IMR-90 (cell line): ENCODE data around the gene CCT7. TPM values are rescaled to one million over a fixed set of nuclear protein-coding genes. Genes with fewer than 3 reads are reported as not detected.
"Not testable (repeated sequence)": the region's sequence is repeated elsewhere in the genome, so short reads cannot be mapped to it uniquely, and the experiment has no call there.

ENCODE experiments used
- ATAC-seq: fragments of 200-7000 bp; cut with Tn5 transposase; 2 replicates; pipeline ENCODE4 v1.9.1; 2020; ENCODE audit warnings: low read depth, mild to moderate bottlenecking, moderate library complexity
- BruUV-seq: library from RNA; stranded (reverse); fragments of 400-500 nt; replicated peaks from 2 replicates; lab custom pipeline; 2021; lab: Mats Ljungman, UMichigan
- CTCF ChIA-PET: fragments of 300-600 bp; formaldehyde crosslinking; extraction: SDS; loops from one replicate; lab custom pipeline; 2021; ENCODE audit warnings: antibody characterized with exemption; lab: Yijun Ruan, JAX
- POLR2A ChIA-PET: fragments of 300-600 bp; sonication (Branson Sonifier 250); formaldehyde crosslinking; loops from one replicate; lab custom pipeline; 2022; ENCODE audit warnings: antibody characterized with exemption; ENCODE audit not compliant: unreplicated experiment; lab: Charles Lee
- DNase-seq: peaks from one replicate; pipeline ENCODE4 v3.0.0; 2013
- H2AFZ ChIP-seq: replicated peaks from 2 replicates; pipeline ENCODE3; 2013; ENCODE audit warnings: low read length, mild to moderate bottlenecking; ENCODE audit not compliant: poor library complexity
- H2AK5ac ChIP-seq: 2 replicates; pipeline ENCODE4 v1.6.1; 2013; ENCODE audit warnings: low read depth, low read length, inconsistent platforms
- H2AK9ac ChIP-seq: replicated peaks from 2 replicates; pipeline ENCODE3; 2013; ENCODE audit warnings: mild to moderate bottlenecking, low read depth, low read length, moderate library complexity; ENCODE audit not compliant: poor library complexity
- H2BK120ac ChIP-seq: 2 replicates; pipeline ENCODE4 v1.6.1; 2013; ENCODE audit warnings: low read depth, low read length, inconsistent platforms
- H2BK15ac ChIP-seq: 3 replicates; pipeline ENCODE4 v1.6.1; 2013; ENCODE audit warnings: low read depth, low read length, inconsistent platforms
- H2BK20ac ChIP-seq: 2 replicates; pipeline ENCODE4 v1.6.1; 2013; ENCODE audit warnings: low read depth, mild to moderate bottlenecking, inconsistent platforms, low read length, moderate library complexity
- H2BK5ac ChIP-seq: 2 replicates; pipeline ENCODE4 v1.6.1; 2013; ENCODE audit warnings: mild to moderate bottlenecking, low read depth, low read length, inconsistent platforms; ENCODE audit not compliant: poor library complexity, severe bottlenecking
- H3K14ac ChIP-seq: replicated peaks from 2 replicates; pipeline ENCODE4 v1.6.1; 2013; ENCODE audit warnings: low read depth, low read length, inconsistent platforms
- H3K18ac ChIP-seq: 2 replicates; pipeline ENCODE4 v1.6.1; 2013; ENCODE audit warnings: low read depth, low read length, control low read depth
- H3K23ac ChIP-seq: 2 replicates; pipeline ENCODE4 v1.6.1; 2013; ENCODE audit warnings: low read depth, low read length, inconsistent platforms
- H3K27ac ChIP-seq: 2 replicates; pipeline ENCODE4 v1.5.1; 2013; ENCODE audit warnings: mild to moderate bottlenecking, control low read depth, low read length; ENCODE audit not compliant: insufficient read depth
- H3K27me3 ChIP-seq: 2 replicates; pipeline ENCODE4 v1.6.1; 2013; ENCODE audit warnings: low read length; ENCODE audit not compliant: control insufficient read depth, insufficient read depth
- H3K36me3 ChIP-seq: 2 replicates; pipeline ENCODE4 v1.6.1; 2013; ENCODE audit warnings: low read length, mixed read lengths; ENCODE audit not compliant: control insufficient read depth, insufficient read depth
- H3K4ac ChIP-seq: 2 replicates; pipeline ENCODE4 v1.6.1; 2013; ENCODE audit warnings: low read depth, low read length, inconsistent platforms
- H3K4me1 ChIP-seq: 2 replicates; pipeline ENCODE4 v1.6.1; 2013; ENCODE audit warnings: low read length, mixed read lengths; ENCODE audit not compliant: control insufficient read depth, insufficient read depth
- H3K4me2 ChIP-seq: 2 replicates; pipeline ENCODE4 v1.6.1; 2013; ENCODE audit warnings: low read depth, mild to moderate bottlenecking, control low read depth, low read length, moderate library complexity
- H3K4me3 ChIP-seq: 2 replicates; pipeline ENCODE4 v1.5.1; 2013; ENCODE audit warnings: low read depth, mild to moderate bottlenecking, control low read depth, low read length, moderate library complexity; ENCODE audit not compliant: insufficient read depth
- H3K56ac ChIP-seq: 2 replicates; pipeline ENCODE4 v1.6.1; 2013; ENCODE audit warnings: low read length, inconsistent platforms; ENCODE audit not compliant: insufficient read depth; ENCODE audit errors: extremely low read depth
- H3K79me1 ChIP-seq, 2 experiments: 2 replicates each; pipeline ENCODE4 v1.6.1; 2013; ENCODE audit warnings: low read length in 2 of 2, inconsistent platforms in 1 of 2, low read depth in 1 of 2
- H3K9ac ChIP-seq: 2 replicates; pipeline ENCODE4 v1.6.1; 2013; ENCODE audit warnings: low read depth, low read length, control low read depth
- H3K9me1 ChIP-seq: 2 replicates; pipeline ENCODE4 v1.6.1; 2013; ENCODE audit warnings: low read length, inconsistent platforms; ENCODE audit not compliant: insufficient read depth
- H3K9me3 ChIP-seq: 2 replicates; pipeline ENCODE4 v1.6.1; 2013; ENCODE audit warnings: low read length; ENCODE audit not compliant: control insufficient read depth, insufficient read depth
- H4K20me1 ChIP-seq: 2 replicates; pipeline ENCODE4 v1.6.1; 2013; ENCODE audit warnings: low read length, inconsistent platforms; ENCODE audit not compliant: insufficient read depth
- H4K5ac ChIP-seq: 2 replicates; pipeline ENCODE4 v1.6.1; 2013; ENCODE audit warnings: mild to moderate bottlenecking, low read depth, low read length, control low read depth
- H4K8ac ChIP-seq, 2 experiments: 2 replicates each; pipeline ENCODE4 v1.6.1; 2013; ENCODE audit warnings: low read depth in 2 of 2, low read length in 2 of 2, control low read depth in 1 of 2, inconsistent platforms in 1 of 2
- H4K91ac ChIP-seq: 2 replicates; pipeline ENCODE4 v1.6.1; 2013; ENCODE audit warnings: low read depth, low read length, inconsistent platforms; ENCODE audit not compliant: insufficient read depth
- WGBS, 2 experiments: methylation state at CpG; one replicate each; pipeline versions ENCODE4 v1.1.5 to v1.1.7; 2013; ENCODE audit warnings: missing lambda C conversion rate in 2 of 2; ENCODE audit not compliant: insufficient read length in 1 of 2; ENCODE audit errors: extremely low coverage in 2 of 2; 5-methylcytosine and 5-hydroxymethylcytosine counted together
- dilution Hi-C: fragments of 300-500 bp; cut with HindIII; formaldehyde crosslinking; loops from one replicate; pipeline ENCODE4 v1.14.3; 2018; ENCODE audit warnings: low sequenced_read_pairs; ENCODE audit not compliant: unreplicated experiment
- in situ Hi-C: fragments of 300-500 bp; cut with MboI; formaldehyde crosslinking; loops from 3 replicates; pipeline ENCODE4 v1.14.3; 2019; ENCODE audit warnings: low sequenced_read_pairs, inconsistent platforms, mixed read lengths
- intact Hi-C: fragments of 100-400 bp; cut with micrococcal nuclease; formaldehyde crosslinking; loops from 2 replicates; pipeline ENCODE4 v1.10.0; 2022
- polyA plus RNA-seq, 3 experiments: library from polyadenylated mRNA; depleted of rRNA; stranded (reverse); fragments of >200 nt; gene quantifications; 2 replicates each; pipeline ENCODE4 v1.2.3, GENCODE V29; 2012; ENCODE audit warnings: low replicate concordance in 1 of 3
- total RNA-seq: library from RNA; depleted of rRNA; stranded (reverse); fragments of >200 nt; gene quantifications from 2 replicates; pipeline ENCODE4 v1.2.3, GENCODE V29; 2012

Gene CCT7
- total and polyA plus RNA-seq, 2 of the 4 experiments (the other 2 are of a cell fraction): 321 to 575 TPM

GRCh38 chr2:73262691-73263429 is 28.8 kb downstream of the CCT7 start:
- H3K4me2 ChIP-seq, H2BK120ac ChIP-seq, H3K4me1 ChIP-seq, H3K9ac ChIP-seq, H3K9me1 ChIP-seq, ATAC-seq, H4K20me1 ChIP-seq, DNase-seq, H3K18ac ChIP-seq, H2AFZ ChIP-seq, H4K5ac ChIP-seq, H3K56ac ChIP-seq, BruUV-seq, H3K23ac ChIP-seq, H4K8ac ChIP-seq, H4K91ac ChIP-seq, H2BK20ac ChIP-seq, dilution Hi-C loops, H3K14ac ChIP-seq, H3K27ac ChIP-seq, H3K4me3 ChIP-seq, in situ Hi-C loops, CTCF ChIA-PET, H3K27me3 ChIP-seq, H2AK5ac ChIP-seq, H2AK9ac ChIP-seq, H2BK15ac ChIP-seq, POLR2A ChIA-PET, H3K4ac ChIP-seq, H3K79me1 ChIP-seq, H2BK5ac ChIP-seq, H3K9me3 ChIP-seq, H3K36me3 ChIP-seq: not testable (repeated sequence)
- intact Hi-C loops: loop anchor here (5.0 kb wide), 1 partner anchor 101 kb away; no protein-coding TSS in a partner anchor
- 88% methylated on average over 3 of the region's 18 CpGs; no CpG with 5 or more reads in 1 of the 2 experiments for WGBS, 2 experiments
